Right lobe of liver (tissue), 6 donors: ENCODE data around the gene ASPRV1. TPM values are rescaled to one million over a fixed set of nuclear protein-coding genes. Genes with fewer than 3 reads are reported as not detected.
"Not testable (repeated sequence)": the region's sequence is repeated elsewhere in the genome, so short reads cannot be mapped to it uniquely, and the experiment has no call there.

Source experiments
- ATAC-seq, 4 donors: fragments of 200-7000 bp; cut with Tn5 transposase; one replicate each; pipeline ENCODE4 v1.9.1; 2020; ENCODE audit warnings: mild to moderate bottlenecking in 4 of 4, moderate library complexity in 4 of 4
- DNase-seq, 3 donors: peaks; one replicate each; pipeline ENCODE4 v3.0.0-alpha.2; 2020
- H3K27ac ChIP-seq, 3 donors: fragments of 200-600 bp; one replicate each; pipeline ENCODE4 v1.8.0; 2022
- H3K27me3 ChIP-seq, 2 donors: fragments of 200-600 bp; one replicate each; pipeline ENCODE4 v1.8.0; 2022
- H3K36me3 ChIP-seq, 4 donors: fragments of 200-600 bp; sonication (generic) in 1 of 4; one replicate each; pipeline versions ENCODE4 v1.5.1 to v1.8.0; 2017 to 2022; ENCODE audit warnings: control low read depth in 1 of 4
- H3K4me1 ChIP-seq, 4 donors: fragments of 200-600 bp; sonication (generic) in 1 of 4; one replicate each; pipeline versions ENCODE4 v1.5.1 to v1.8.0; 2017 to 2022; ENCODE audit warnings: control low read depth in 1 of 4
- H3K4me3 ChIP-seq, 3 donors: fragments of 200-600 bp; one replicate each; pipeline ENCODE4 v1.8.0; 2022
- H3K9me3 ChIP-seq, 4 donors: fragments of 200-600 bp; sonication (generic) in 1 of 4; one replicate each; pipeline versions ENCODE4 v1.5.1 to v1.8.0; 2017 to 2022; ENCODE audit warnings: control low read depth in 1 of 4
- CTCF ChIP-seq, 4 donors: fragments of 200-600 bp in 3 of 4; fragments of 450-650 bp in 1 of 4; IDR thresholded peaks; one replicate each; pipeline versions ENCODE4 v1.5.1 to v1.8.0; 2016 to 2022; ENCODE audit warnings: antibody characterized with exemption in 4 of 4, mild to moderate bottlenecking in 2 of 4
- POLR2A ChIP-seq: fragments of 450-650 bp; IDR thresholded peaks from one replicate; pipeline ENCODE4 v1.6.1; 2017; ENCODE audit warnings: antibody characterized with exemption, mild to moderate bottlenecking
- WGBS: methylation state at CpG from one replicate; pipeline ENCODE4 v1.1.6; 2018; ENCODE audit warnings: low coverage, low lambda C conversion rate; ENCODE audit not compliant: insufficient coverage; ENCODE audit errors: missing lambda C conversion rate; 5-methylcytosine and 5-hydroxymethylcytosine counted together
- intact Hi-C, 2 donors: fragments of 100-400 bp; cut with DNase I; formaldehyde crosslinking; loops; one replicate each; pipeline versions ENCODE4 v1.11.2 to v1.14.1; 2022
- total RNA-seq, 6 experiments: library from RNA; depleted of rRNA in 2 of 6; stranded (reverse); fragments of >200 nt in 2 of 6; fragmentation: NEBNext Ultra II Directional in 3 of 6; extraction: Animal tissue kit (Norgen Biotek cat#: 25700) in 3 of 6; gene quantifications; one replicate each; pipeline versions ENCODE4 v1.1.0 to v1.2.4, GENCODE V29; 2016 to 2023
- donor health status: DM: no; HTN: yes; CAD: no.
- donor health status: DM: no; HTN: no; CAD: no.
- donor health status: DM: no; HTN: no; CAD: no.
- donor health status: DM: no; HTN: yes; CAD: no.
- donor health status: DM: no; HTN: yes; CAD: no.

The ASPRV1 gene
- total RNA-seq, 6 experiments from 2014 or later, result 0.31 to 0.98 (median 0.59) TPM

DNA sequence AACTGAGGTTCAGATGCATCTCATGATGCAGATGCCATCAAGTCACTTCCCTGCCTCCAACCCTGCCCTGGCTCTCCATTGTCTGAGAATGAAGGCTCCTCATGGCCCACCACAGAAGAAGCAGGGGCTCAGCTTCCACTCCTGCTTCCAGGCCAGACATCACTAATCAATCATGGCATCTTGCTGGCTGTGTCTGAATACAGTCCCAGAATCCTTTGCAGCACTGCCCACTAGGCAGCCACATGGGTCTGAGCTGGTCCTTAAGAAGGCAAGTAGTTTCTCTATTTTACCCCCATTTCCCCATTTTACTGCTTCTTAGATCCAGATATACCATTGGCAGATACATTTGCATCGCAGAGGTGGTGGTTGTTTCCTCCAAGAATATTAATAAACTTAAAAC, 7.3 kb downstream of the ASPRV1 start:
- Histone ChIP-seq H3K4me1 (no peaks in the 10 kb centered on the region), H3K27ac (no peak overlapping the region), H3K9me3 (no peaks in the 10 kb centered on the region), H3K27me3 (no peaks in the 10 kb centered on the region), H3K36me3 (no peaks in the 10 kb centered on the region), H3K4me3 (no peak overlapping the region)
- intact Hi-C loops, result no loop called here
- TF ChIP-seq CTCF (IDR thresholded peaks at IDR 0.05) (no peak), POLR2A (no peak)
- 84% methylated on average over 1 of the region's 1 CpG for WGBS
- ATAC-seq, result no peak
- no peak for DNase-seq

DNA sequence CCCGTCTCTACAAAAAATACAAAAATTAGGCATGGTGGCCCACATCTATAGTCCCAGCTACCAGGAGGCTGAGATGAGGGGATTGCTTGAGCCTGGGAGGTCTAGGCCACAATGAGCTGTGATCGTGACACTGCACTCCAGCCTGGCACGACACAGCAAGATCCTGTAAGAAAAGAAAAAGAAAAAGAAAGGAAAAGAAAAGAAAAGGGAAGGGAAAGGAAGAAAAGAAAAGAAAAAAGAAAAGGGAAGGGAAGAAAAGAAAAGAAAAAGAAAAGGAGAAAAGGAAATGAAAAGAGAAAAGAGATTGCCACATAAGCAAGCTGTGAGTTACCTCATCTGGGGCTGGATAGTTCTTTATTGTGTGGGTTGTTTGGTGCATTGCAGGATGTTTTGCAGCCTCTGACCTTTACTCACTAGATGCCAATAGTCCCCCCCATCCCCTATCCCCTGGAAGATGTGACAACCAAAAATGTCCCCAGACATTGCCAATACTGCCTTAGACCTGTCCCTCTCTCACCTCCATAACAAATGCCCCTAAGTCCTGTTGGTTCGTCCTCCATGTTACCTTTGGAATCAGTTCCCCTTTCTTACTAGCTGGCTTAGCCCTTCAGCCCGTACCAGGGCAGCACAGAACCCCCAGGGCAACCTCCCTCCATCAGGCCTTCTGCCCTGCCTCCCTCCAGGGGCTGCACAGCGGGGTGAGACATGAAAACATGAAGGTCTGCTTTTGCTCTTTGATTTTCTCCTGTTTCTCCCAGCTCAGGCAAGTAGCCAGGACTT, 8.9 kb downstream of the ASPRV1 start:
- no peaks in the 10 kb centered on the region for H3K9me3 ChIP-seq

GRCh38 chr2:69950671-69951070, 10.8 kb downstream of the ASPRV1 start:
- H3K36me3 ChIP-seq, DNase-seq, H3K9me3 ChIP-seq, H3K4me1 ChIP-seq, H3K27ac ChIP-seq, intact Hi-C loops, H3K4me3 ChIP-seq, ATAC-seq, H3K27me3 ChIP-seq: not testable (repeated sequence)
- WGBS, result 67% methylated on average over 1 of the region's 3 CpGs

More for the DNA sequence above, 8.9 kb downstream of the ASPRV1 start:
- TF ChIP-seq CTCF (IDR thresholded peaks at IDR 0.05) (no peak), POLR2A (no peak)
- DNase-seq, result no peak
- Histone ChIP-seq H3K4me3 (no peak overlapping the region), H3K4me1 (no peaks in the 10 kb centered on the region), H3K27me3 (no peaks in the 10 kb centered on the region), H3K27ac (no peak overlapping the region), H3K36me3 (no peaks in the 10 kb centered on the region)
- no peak for ATAC-seq
- 81% methylated on average over 4 of the region's 6 CpGs for WGBS
- intact Hi-C loops, result no loop called here

DNA sequence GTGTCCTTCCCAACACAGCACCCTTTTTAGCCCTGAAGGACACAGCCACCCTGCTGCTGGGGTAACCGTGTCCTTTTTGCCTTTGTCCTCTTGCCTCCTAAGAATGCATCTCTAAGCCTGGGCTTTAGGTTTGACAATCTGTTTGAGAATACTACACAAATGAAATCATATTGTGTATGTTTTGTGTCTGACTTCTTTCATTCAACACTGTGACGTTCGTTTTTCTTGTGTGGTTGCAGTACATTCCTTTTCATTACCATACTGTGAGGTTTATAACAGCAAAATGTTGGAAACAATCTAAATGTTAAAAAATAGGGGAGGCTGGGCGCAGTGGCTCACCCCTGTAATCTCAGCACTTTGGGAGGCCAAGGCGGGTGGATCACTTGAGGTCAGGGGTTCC, 11.2 kb downstream of the ASPRV1 start:
- no peak overlapping the region for H3K27ac ChIP-seq
- TF ChIP-seq POLR2A, result no peak
- TF ChIP-seq CTCF (IDR thresholded peaks at IDR 0.05), result no peak
- H3K9me3 ChIP-seq, result no peaks in the 10 kb centered on the region
- no peak overlapping the region for H3K4me3 ChIP-seq
- no peaks in the 10 kb centered on the region for H3K36me3 ChIP-seq
- H3K27me3 ChIP-seq, result no peaks in the 10 kb centered on the region
- no peak for ATAC-seq
- no peak for DNase-seq
- WGBS, result 80% methylated on average over 4 of the region's 5 CpGs
- intact Hi-C loops, result no loop called here
- H3K4me1 ChIP-seq, result no peaks in the 10 kb centered on the region

GRCh38 chr2:69948963-69949645, 12.3 kb downstream of the ASPRV1 start:
- H3K27ac ChIP-seq, result no peak overlapping the region
- H3K4me3 ChIP-seq, result no peak overlapping the region
- H3K4me1 ChIP-seq, result no peaks in the 10 kb centered on the region
- intact Hi-C loops, result loop anchor here in 1 of 2 donors (10.0 kb wide), 1 partner anchor 996 kb away; no protein-coding TSS in a partner anchor
- DNase-seq, result no peak
- 67% methylated on average over 15 of the region's 21 CpGs for WGBS
- TF ChIP-seq CTCF (IDR thresholded peaks at IDR 0.05) (no peak), POLR2A (no peak)
- H3K9me3 ChIP-seq, result no peaks in the 10 kb centered on the region
- H3K27me3 ChIP-seq, result no peaks in the 10 kb centered on the region
- no peak for ATAC-seq
- no peaks in the 10 kb centered on the region for H3K36me3 ChIP-seq
